ENCODE results near the gene ALK.

The ALK gene

GRCh38 chr2:29916571-29916970 lies 4.8 kb downstream of the ALK start:
- no peak for DNase-seq (ENCODE audit: low read depth)
- TF ChIP-seq CTCF (IDR thresholded peaks at IDR 0.05; ENCODE audit: control insufficient read depth, extremely low read depth, insufficient read depth), result no peak
- no peak overlapping the region for H3K4me3 ChIP-seq (ENCODE audit: low read depth, low read length)

GRCh38 chr2:29910960-29911359 lies 10.4 kb downstream of the ALK start:
- DNase-seq (ENCODE audit: low read depth), result no peak
- TF ChIP-seq CTCF (IDR thresholded peaks at IDR 0.05; ENCODE audit: control insufficient read depth, extremely low read depth, insufficient read depth), result no peak
- no peak overlapping the region for H3K4me3 ChIP-seq (ENCODE audit: low read depth, low read length)

GRCh38 chr2:29910465-29910864 lies 10.9 kb downstream of the ALK start:
- H3K4me3 ChIP-seq (ENCODE audit: low read depth, low read length), result no peak overlapping the region
- no peak for TF ChIP-seq CTCF (IDR thresholded peaks at IDR 0.05; ENCODE audit: control insufficient read depth, extremely low read depth, insufficient read depth)
- DNase-seq (ENCODE audit: low read depth), result no peak

GRCh38 chr2:29902356-29902755 lies 19.0 kb downstream of the ALK start:
- no peak overlapping the region for H3K4me3 ChIP-seq (ENCODE audit: low read depth, low read length)
- DNase-seq (ENCODE audit: low read depth), result no peak
- no peak for TF ChIP-seq CTCF (IDR thresholded peaks at IDR 0.05; ENCODE audit: control insufficient read depth, extremely low read depth, insufficient read depth)

- TF ChIP-seq CTCF (IDR thresholded peaks at IDR 0.05; ENCODE audit: control insufficient read depth, extremely low read depth, insufficient read depth), result no peak
- no peak for DNase-seq (ENCODE audit: low read depth)
- H3K4me3 ChIP-seq (ENCODE audit: low read depth, low read length), result no peak overlapping the region
Measured at GRCh38 chr2:29900971-29901633, 20.3 kb downstream of the ALK start.

GRCh38 chr2:29898999-29899398 lies 22.4 kb downstream of the ALK start:
- no peak overlapping the region for H3K4me3 ChIP-seq (ENCODE audit: low read depth, low read length)
- no peak for TF ChIP-seq CTCF (IDR thresholded peaks at IDR 0.05; ENCODE audit: control insufficient read depth, extremely low read depth, insufficient read depth)
- DNase-seq (ENCODE audit: low read depth), result no peak
